T-helper 2 cell treated with Interferon-gamma antibody and Interleukin-4, amounts not matched to agents 100 ng/mL and 5 ng/mL, for 36 hours (primary cell): Measurements from ENCODE around the gene KLHL11. TPM values are rescaled to one million over a fixed set of nuclear protein-coding genes. Genes with fewer than 3 reads are reported as not detected.

ENCODE experiments used
- intact Hi-C: fragments of 100-400 bp; cut with micrococcal nuclease; formaldehyde crosslinking; loops from one replicate; pipeline ENCODE4 v1.15.1; 2023
- total RNA-seq: library from RNA; stranded (reverse); gene quantifications from 2 replicates; pipeline ENCODE4 v1.2.3, GENCODE V29; 2022

The KLHL11 gene
- total RNA-seq, 1 donor from 2014 or later = 20.4 TPM

DNA sequence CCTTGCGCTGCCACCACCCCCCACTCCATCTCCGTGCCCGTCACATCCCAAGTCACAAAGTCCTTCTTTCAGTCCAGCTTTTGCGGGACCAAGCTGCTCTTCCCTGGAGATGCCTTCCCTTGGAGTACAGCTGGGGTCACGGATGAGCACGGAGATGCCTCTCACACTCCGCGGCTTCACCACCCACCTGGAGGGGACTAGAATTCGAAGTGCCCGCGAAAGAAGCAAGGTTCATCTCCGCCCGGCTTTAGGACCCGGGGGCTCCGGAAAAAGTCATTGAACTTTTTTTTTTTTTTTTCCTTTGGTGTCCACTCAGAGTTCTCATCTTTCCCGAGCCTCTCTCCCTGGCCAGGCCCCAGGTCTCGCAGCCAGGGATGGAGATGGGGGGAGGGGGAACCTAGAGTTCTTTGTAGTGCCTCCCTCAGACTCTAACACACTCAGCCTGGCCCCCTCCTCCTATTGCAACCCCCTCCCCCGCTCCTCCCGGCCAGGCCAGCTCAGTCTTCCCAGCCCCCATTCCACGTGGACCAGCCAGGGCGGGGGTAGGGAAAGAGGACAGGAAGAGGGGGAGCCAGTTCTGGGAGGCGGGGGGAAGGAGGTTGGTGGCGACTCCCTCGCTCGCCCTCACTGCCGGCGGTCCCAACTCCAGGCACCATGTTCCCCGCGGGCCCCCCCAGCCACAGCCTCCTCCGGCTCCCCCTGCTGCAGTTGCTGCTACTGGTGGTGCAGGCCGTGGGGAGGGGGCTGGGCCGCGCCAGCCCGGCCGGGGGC, 52.7 kb downstream of the KLHL11 start, which contains the start of gene FKBP10:
Gene FKBP10 (plus strand): TSS at position 624 of the 771 bp plus-strand sequence. CDS start 31 bp downstream, at position 655.
- intact Hi-C loops = loop anchor here (5.0 kb wide), 1 partner anchor 120 kb away; the partner anchor contains the start of gene ODAD4

DNA sequence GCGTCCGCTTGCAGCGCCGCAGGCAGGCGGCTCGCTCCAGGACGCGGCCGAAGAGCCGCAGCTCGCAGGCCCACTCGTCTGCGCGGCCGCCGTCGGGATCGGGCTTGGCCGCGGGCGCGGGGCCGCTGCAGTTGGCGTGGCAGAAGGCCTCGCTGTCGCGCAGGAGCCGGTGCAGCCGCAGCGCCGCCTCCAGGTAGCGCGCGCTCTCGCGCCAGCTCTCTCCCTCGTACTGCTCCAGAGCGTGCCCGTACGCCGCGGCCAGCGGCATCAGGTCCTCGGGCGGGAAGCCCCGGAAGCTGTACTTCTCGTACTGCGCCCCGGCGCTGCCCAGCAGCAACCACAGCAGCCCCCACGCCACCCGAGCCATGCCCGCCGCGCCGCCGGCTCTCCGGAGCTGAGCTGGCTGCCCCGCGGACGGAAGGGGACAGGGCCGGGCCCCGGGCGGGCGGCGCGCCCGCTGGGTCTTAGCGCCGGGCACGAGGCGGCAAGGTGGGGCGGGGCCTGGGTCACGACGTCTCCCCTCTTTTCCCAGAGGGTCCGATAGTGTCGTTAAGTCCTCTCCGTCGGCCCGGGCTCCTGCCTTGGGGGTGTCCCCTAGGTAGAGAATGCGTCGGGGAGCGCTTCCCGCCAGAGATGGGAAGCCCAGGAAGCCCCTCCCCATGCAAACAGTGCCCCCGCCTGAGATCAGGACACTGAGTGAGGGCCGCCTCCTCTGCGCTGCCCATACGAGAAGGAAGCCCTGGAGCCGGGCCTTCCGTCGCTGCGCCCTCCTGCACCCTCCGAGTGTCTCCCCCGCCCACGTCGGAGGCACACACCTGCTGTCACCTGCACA, 53.5 kb downstream of the KLHL11 start, which contains the start of gene P3H4:
Gene P3H4 (minus strand): TSS at position 401 of the 832 bp plus-strand sequence. CDS start 34 bp downstream, at position 367.
- intact Hi-C loops = loop anchor here (1.0 to 5.0 kb wide), 3 partner anchors 53 to 121 kb away; partner anchors contain the start of genes KLHL11 and ODAD4

DNA sequence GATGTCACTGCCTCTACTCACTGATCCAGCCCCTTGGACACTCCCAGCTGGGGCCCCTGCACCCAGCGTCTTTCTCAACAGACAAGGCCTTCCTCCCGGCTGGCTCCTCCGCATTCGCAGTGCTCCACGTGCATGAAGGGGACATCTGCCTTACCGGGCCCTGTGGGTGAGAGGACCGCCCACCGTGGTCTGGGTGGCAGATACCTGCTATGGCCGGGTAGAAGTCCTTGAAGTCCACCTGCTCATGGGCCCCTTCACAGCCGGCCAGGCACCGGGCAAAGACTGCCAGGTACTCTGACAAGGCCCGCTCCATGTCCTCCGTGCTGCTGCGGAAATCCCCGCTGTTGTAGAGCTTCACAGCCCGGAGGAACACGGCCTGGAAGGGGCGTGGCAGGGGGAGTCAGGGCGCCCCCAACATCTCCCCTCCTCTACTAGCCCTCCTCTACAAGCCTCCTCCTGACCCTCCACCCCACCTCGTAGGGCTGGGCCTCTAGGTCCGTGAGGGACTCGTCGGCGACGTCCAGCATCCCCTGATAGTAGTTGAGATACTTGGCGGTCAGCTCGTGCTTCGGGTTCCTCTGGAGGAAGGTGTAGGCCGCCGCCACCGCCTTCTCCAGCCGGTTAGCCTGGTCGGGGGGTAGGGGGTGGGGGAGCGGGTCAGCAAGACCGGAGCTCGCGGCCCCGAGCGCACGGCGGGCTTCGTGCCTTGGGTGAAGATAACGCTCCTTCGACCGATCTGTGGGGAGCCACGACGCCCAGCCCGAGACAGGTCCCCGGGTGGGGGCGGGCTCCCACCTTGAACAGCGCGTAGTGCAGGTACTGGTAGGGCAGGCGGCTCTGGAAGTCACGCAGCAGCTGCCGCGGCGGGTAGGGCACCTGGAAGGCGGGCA, 54.3 kb downstream of the KLHL11 start:
- intact Hi-C loops = loop anchor here (1.0 to 5.0 kb wide), 3 partner anchors 54 to 121 kb away; partner anchors contain the start of genes KLHL11 and ODAD4

- intact Hi-C loops = no loop called here
Observed at GRCh38 chr17:41806685-41807445, 58.4 kb downstream of the KLHL11 start.

Other genes with a start within 250 kb of the KLHL11 start
- gene KRT17, start 240.8 kb downstream of the KLHL11 start, total RNA-seq = 0.86 TPM in 1 of 2 replicates, not detected in the other
- 751 and 753 TPM in 2 replicates for gene EIF1, start 176.5 kb downstream of the KLHL11 start, total RNA-seq
- gene GAST, start 153.1 kb downstream of the KLHL11 start, total RNA-seq = not detected in 2 replicates
- gene HAP1, start 130.8 kb downstream of the KLHL11 start, total RNA-seq = 0.36 TPM in 2 replicates
- gene JUP, start 78.7 kb downstream of the KLHL11 start, total RNA-seq = 0.73 and 0.93 TPM in 2 replicates
- 3.8 and 6.1 TPM in 2 replicates for gene P3H4, start 53.5 kb downstream of the KLHL11 start, total RNA-seq
- gene FKBP10, start 52.4 kb downstream of the KLHL11 start, total RNA-seq = 0.27 and 0.36 TPM in 2 replicates
- 42.8 and 43.4 TPM in 2 replicates for gene NT5C3B, start 29.2 kb downstream of the KLHL11 start, total RNA-seq
- gene KLHL10, start 27.6 kb downstream of the KLHL11 start, total RNA-seq = 0.07 and 0.09 TPM in 2 replicates
- 182 and 188 TPM in 2 replicates for gene ACLY, start 53.5 kb upstream of the KLHL11 start, total RNA-seq
- 0.66 and 0.73 TPM in 2 replicates for gene ODAD4, start 65.2 kb upstream of the KLHL11 start, total RNA-seq
- 74.0 and 80.6 TPM in 2 replicates for gene CNP, start 101.4 kb upstream of the KLHL11 start, total RNA-seq
- gene DNAJC7, start 152.0 kb upstream of the KLHL11 start, total RNA-seq = 103 and 111 TPM in 2 replicates
- 22.2 and 24.7 TPM in 2 replicates for gene NKIRAS2, start 154.7 kb upstream of the KLHL11 start, total RNA-seq
- gene C17orf113, start 185.2 kb upstream of the KLHL11 start, total RNA-seq = 0.05 and 0.11 TPM in 2 replicates
- not detected in 2 replicates for gene ZNF385C, start 233.1 kb upstream of the KLHL11 start, total RNA-seq
- gene DHX58, start 247.3 kb upstream of the KLHL11 start, total RNA-seq = 35.9 and 38.8 TPM in 2 replicates